B cell (primary cell): ENCODE measurements around the gene DPM2. TPM values are rescaled to one million over a fixed set of nuclear protein-coding genes. Genes with fewer than 3 reads are reported as not detected.

ENCODE experiments used
- ATAC-seq: fragments of 200-7000 bp; cut with Tn5 transposase; one replicate; pipeline ENCODE4 v1.10.0; 2021; ENCODE audit warnings: low read depth, mild to moderate bottlenecking, moderate number of reproducible peaks, moderate library complexity
- CTCF ChIA-PET: fragments of 350-600 bp; sonication (Branson Sonifier 250); formaldehyde crosslinking; loops from one replicate; lab custom pipeline; 2021; ENCODE audit warnings: antibody characterized with exemption, inconsistent platforms; lab: Charles Lee
- POLR2A ChIA-PET: fragments of 350-600 bp; sonication (Branson Sonifier 250); formaldehyde crosslinking; loops from one replicate; lab custom pipeline; 2021; ENCODE audit warnings: antibody characterized with exemption; lab: Charles Lee
- DNase-seq: peaks from one replicate; pipeline ENCODE4 v3.0.0; 2013
- H2AFZ ChIP-seq: 2 replicates; pipeline ENCODE4 v1.6.1; 2012; ENCODE audit warnings: mild to moderate bottlenecking, low read depth, low read length; ENCODE audit not compliant: insufficient read depth, poor library complexity, severe bottlenecking
- H3K27ac ChIP-seq, 2 donors: 1 replicate in 1 of 2; 2 replicates in 1 of 2; pipeline ENCODE4 v1.5.1; 2012 to 2013; ENCODE audit warnings: low read length in 2 of 2, mild to moderate bottlenecking in 2 of 2, moderate library complexity in 1 of 2
- H3K27me3 ChIP-seq, 4 experiments: fragments of 200-600 bp in 1 of 4; sonication (generic) in 1 of 4; replicated peaks in 1 of 4; 1 replicate in 2 of 4; 2 replicates in 2 of 4; pipeline versions ENCODE4 v1.6.1 to v1.7.0; 2013 to 2016; ENCODE audit warnings: low read length in 3 of 4, mild to moderate bottlenecking in 2 of 4, mixed read lengths in 1 of 4, moderate library complexity in 1 of 4; ENCODE audit not compliant: insufficient read depth in 4 of 4, control insufficient read depth in 3 of 4; ENCODE audit errors: control extremely low read depth in 1 of 4
- H3K36me3 ChIP-seq, 2 experiments: replicated peaks in 1 of 2; 1 replicate in 1 of 2; 2 replicates in 1 of 2; pipeline versions ENCODE4 v1.6.1 to v1.7.1; 2013; ENCODE audit warnings: low read length in 1 of 2; ENCODE audit not compliant: insufficient read depth in 2 of 2, control insufficient read depth in 1 of 2; ENCODE audit errors: control extremely low read depth in 1 of 2, extremely low read depth in 1 of 2
- H3K4me1 ChIP-seq, 2 donors: fragments of 200-600 bp in 1 of 2; sonication (generic) in 1 of 2; 1 replicate in 1 of 2; 2 replicates in 1 of 2; pipeline versions ENCODE4 v1.5.1 to v1.6.1; 2013 to 2017; ENCODE audit warnings: low read length in 2 of 2; ENCODE audit not compliant: control insufficient read depth in 2 of 2, insufficient read depth in 2 of 2
- H3K4me2 ChIP-seq: replicated peaks from 2 replicates; pipeline ENCODE3; 2012; ENCODE audit warnings: mild to moderate bottlenecking, low read depth, low read length; ENCODE audit not compliant: poor library complexity, severe bottlenecking
- H3K4me3 ChIP-seq, 5 experiments: fragments of 200-600 bp in 1 of 5; sonication (generic) in 1 of 5; 1 replicate in 3 of 5; 2 replicates in 2 of 5; pipeline versions ENCODE4 v1.5.1 to v1.7.0; 2011 to 2016; ENCODE audit warnings: low read length in 4 of 5, mild to moderate bottlenecking in 4 of 5, low read depth in 2 of 5, control low read depth in 1 of 5, moderate library complexity in 1 of 5; ENCODE audit not compliant: insufficient read depth in 1 of 5; ENCODE audit errors: control extremely low read depth in 1 of 5, extremely low read depth in 1 of 5
- H3K79me2 ChIP-seq: fragments of 200-600 bp; sonication (generic); one replicate; pipeline ENCODE4 v1.6.0; 2016; ENCODE audit warnings: low read length; ENCODE audit not compliant: control insufficient read depth, insufficient read depth
- H3K9ac ChIP-seq: fragments of 200-600 bp; sonication (generic); 2 replicates; pipeline ENCODE4 v1.6.1; 2017; ENCODE audit warnings: mild to moderate bottlenecking, low read length, moderate library complexity
- H3K9me3 ChIP-seq, 3 donors: one replicate each; pipeline versions ENCODE4 v1.6.1 to v1.7.1; 2013; ENCODE audit warnings: low read length in 2 of 3; ENCODE audit not compliant: control insufficient read depth in 2 of 3, insufficient read depth in 1 of 3; ENCODE audit errors: control extremely low read depth in 1 of 3
- H4K20me1 ChIP-seq: 2 replicates; pipeline ENCODE4 v1.6.0; 2012; ENCODE audit warnings: mild to moderate bottlenecking, low read length; ENCODE audit not compliant: insufficient read depth, control insufficient read depth, poor library complexity, severe bottlenecking
- H3K27ac Mint-ChIP-seq: one replicate; pipeline ENCODE4 v1.8.0; 2021; ENCODE audit warnings: mixed read lengths
- H3K27me3 Mint-ChIP-seq: one replicate; pipeline ENCODE4 v1.8.0; 2021; ENCODE audit warnings: mixed read lengths
- H3K4me1 Mint-ChIP-seq: one replicate; pipeline ENCODE4 v1.8.0; 2021; ENCODE audit warnings: mixed read lengths
- H3K4me3 Mint-ChIP-seq: one replicate; pipeline ENCODE4 v1.8.0; 2021; ENCODE audit warnings: mixed read lengths
- H3K9me3 Mint-ChIP-seq: one replicate; pipeline ENCODE4 v1.8.0; 2022; ENCODE audit warnings: mixed read lengths; ENCODE audit not compliant: insufficient read depth
- CTCF ChIP-seq: fragments of 200-600 bp; IDR thresholded peaks from one replicate; pipeline ENCODE4 v1.8.0; 2022; ENCODE audit warnings: antibody characterized with exemption, mild to moderate bottlenecking
- EZH2 ChIP-seq: IDR thresholded peaks from 2 replicates; pipeline ENCODE4 v1.6.1; 2012; ENCODE audit warnings: borderline replicate concordance, low read depth, mild to moderate bottlenecking, moderate library complexity, low read length; ENCODE audit not compliant: insufficient read depth, poor library complexity, severe bottlenecking
- WGBS: methylation state at CpG from one replicate; pipeline ENCODE4 v1.1.5; 2013; ENCODE audit warnings: missing lambda C conversion rate; ENCODE audit not compliant: insufficient coverage; 5-methylcytosine and 5-hydroxymethylcytosine counted together
- intact Hi-C: fragments of 100-400 bp; cut with micrococcal nuclease; formaldehyde crosslinking; loops from one replicate; pipeline ENCODE4 v1.10.0; 2022
- polyA plus RNA-seq: library from polyadenylated mRNA; depleted of rRNA; stranded (reverse); fragments of >200 nt; gene quantifications from 2 replicates; pipeline ENCODE4 v1.2.3, GENCODE V29; 2012
- total RNA-seq, 2 donors: library from RNA; stranded (reverse); fragments of 120-200 nt in 1 of 2; gene quantifications; 1 replicate in 1 of 2; 2 replicates in 1 of 2; pipeline versions ENCODE4 v1.2.3 to v1.2.4, GENCODE V29; 2013 to 2022

The DPM2 gene
- total and polyA plus RNA-seq, 2 donors (not counting 1 experiment from before 2014, with no cell fraction given), result 34.1 to 42.9 TPM

- Histone ChIP-seq H3K27ac (no peak overlapping the region), H3K79me2 (no peaks in the 10 kb centered on the region), H3K9ac (no peak overlapping the region), H3K4me1 (peaks cover 0 to 11% of the 10 kb centered on the region in 2 donors), H3K4me2 (no peak overlapping the region), H3K36me3 (peaks cover 0 to 35% of the 10 kb centered on the region in 2 experiments), H2AFZ (no peak overlapping the region), H4K20me1 (no peaks in the 10 kb centered on the region), H3K27me3 (no peaks in the 10 kb centered on the region), H3K4me3 (no peak overlapping the region), H3K9me3 (no peaks in the 10 kb centered on the region)
- no peaks in the 10 kb centered on the region for H3K27me3 Mint-ChIP-seq
- ChIA-PET CTCF (interaction anchor here (1.4 to 7.8 kb wide), 3 partner anchors 17 to 123 kb away, joined by 3 to 34 read pairs (median 5); no protein-coding TSS in a partner anchor), POLR2A (interaction anchor here (0.6 kb wide), 1 partner anchor 438 kb away, joined by 3 read pairs; no protein-coding TSS in a partner anchor)
- DNase-seq, result peak; percentile 4
- peaks cover 20% of the 10 kb centered on the region for H3K4me1 Mint-ChIP-seq
- H3K4me3 Mint-ChIP-seq, result no peak overlapping the region
- peak overlapping the region; percentile 11 for H3K27ac Mint-ChIP-seq
- H3K9me3 Mint-ChIP-seq, result no peaks in the 10 kb centered on the region
- no peak for TF ChIP-seq EZH2
- no peak for TF ChIP-seq CTCF
- intact Hi-C loops, result no loop called here
- ATAC-seq, result no peak
- 97% methylated on average over 18 of the region's 18 CpGs for WGBS
These were observed 51.2 kb downstream of the DPM2 start for GRCh38 chr9:127886401-127886972.
